NT2/D1 (cell line): ENCODE data around the gene TBL1XR1.

ENCODE experiments used
- SUZ12 ChIP-seq: IDR thresholded peaks from 2 replicates; pipeline ENCODE4 v1.6.1; 2011; ENCODE audit not compliant: insufficient read length, insufficient read depth; ENCODE audit errors: extremely low read depth
- YY1 ChIP-seq: IDR thresholded peaks from 2 replicates; pipeline ENCODE4 v1.6.1; 2011; ENCODE audit not compliant: insufficient read length, insufficient read depth
- ZNF274 ChIP-seq: IDR thresholded peaks from 2 replicates; pipeline ENCODE4 v1.6.1; 2011; ENCODE audit warnings: mild to moderate bottlenecking, low read depth, low read length

GRCh38 chr3:177141471-177141870 lies 55.8 kb downstream of the TBL1XR1 start:
- no peak for TF ChIP-seq YY1
- no peak for TF ChIP-seq SUZ12
- no peak for TF ChIP-seq ZNF274
